Measurements from ENCODE around the gene TCEANC.

- TF ChIP-seq, protein P1, sequence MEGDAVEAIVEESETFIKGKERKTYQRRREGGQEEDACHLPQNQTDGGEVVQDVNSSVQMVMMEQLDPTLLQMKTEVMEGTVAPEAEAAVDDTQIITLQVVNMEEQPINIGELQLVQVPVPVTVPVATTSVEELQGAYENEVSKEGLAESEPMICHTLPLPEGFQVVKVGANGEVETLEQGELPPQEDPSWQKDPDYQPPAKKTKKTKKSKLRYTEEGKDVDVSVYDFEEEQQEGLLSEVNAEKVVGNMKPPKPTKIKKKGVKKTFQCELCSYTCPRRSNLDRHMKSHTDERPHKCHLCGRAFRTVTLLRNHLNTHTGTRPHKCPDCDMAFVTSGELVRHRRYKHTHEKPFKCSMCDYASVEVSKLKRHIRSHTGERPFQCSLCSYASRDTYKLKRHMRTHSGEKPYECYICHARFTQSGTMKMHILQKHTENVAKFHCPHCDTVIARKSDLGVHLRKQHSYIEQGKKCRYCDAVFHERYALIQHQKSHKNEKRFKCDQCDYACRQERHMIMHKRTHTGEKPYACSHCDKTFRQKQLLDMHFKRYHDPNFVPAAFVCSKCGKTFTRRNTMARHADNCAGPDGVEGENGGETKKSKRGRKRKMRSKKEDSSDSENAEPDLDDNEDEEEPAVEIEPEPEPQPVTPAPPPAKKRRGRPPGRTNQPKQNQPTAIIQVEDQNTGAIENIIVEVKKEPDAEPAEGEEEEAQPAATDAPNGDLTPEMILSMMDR (IDR thresholded peaks at IDR 0.05; ENCODE audit: poor library complexity, severe bottlenecking): no peak
- TF ChIP-seq MXI1 (conservative IDR thresholded peaks at IDR 0.05; ENCODE audit: poor library complexity, severe bottlenecking) (no peak), SMC3 (conservative IDR thresholded peaks at IDR 0.05; ENCODE audit: poor library complexity) (no peak), EZH2 (IDR thresholded peaks at IDR 0.05; ENCODE audit: borderline replicate concordance, insufficient read depth, low read length, poor library complexity, severe bottlenecking) (no peak)
Measured at GRCh38 chrX:13681595-13681994, 28.7 kb downstream of the TCEANC start.
